HG02763 (cell line): Measurements from ENCODE around the gene GFY.

Experiments used
- ATAC-seq: cut with Tn5 transposase; IDR thresholded peaks from one replicate; pipeline ENCODE4 v1.9.1; 2021; ENCODE audit warnings: mild to moderate bottlenecking, moderate library complexity; ENCODE audit not compliant: unreplicated experiment

The GFY gene, protein sequence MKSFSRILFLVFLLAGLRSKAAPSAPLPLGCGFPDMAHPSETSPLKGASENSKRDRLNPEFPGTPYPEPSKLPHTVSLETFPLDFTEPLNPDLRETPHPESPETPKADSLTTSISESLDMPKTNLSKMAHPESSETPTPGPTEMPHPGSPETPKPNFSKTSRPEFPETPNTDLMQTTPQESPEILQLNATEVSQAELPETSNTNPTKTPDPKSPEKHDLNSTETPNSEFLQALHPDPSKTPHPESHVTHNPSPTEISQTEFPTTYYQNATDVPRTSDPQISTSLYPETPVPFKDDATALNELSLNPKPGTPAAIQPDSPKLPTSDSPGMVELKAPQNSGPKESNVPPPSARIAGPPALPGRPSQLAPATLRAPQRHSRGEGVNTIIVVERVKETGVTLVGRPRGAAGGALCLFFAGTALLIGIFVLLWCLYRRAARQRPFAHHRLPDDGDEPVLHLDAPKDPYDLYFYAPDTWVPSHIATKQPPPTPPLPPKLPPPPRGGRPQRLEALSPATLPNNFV

DNA sequence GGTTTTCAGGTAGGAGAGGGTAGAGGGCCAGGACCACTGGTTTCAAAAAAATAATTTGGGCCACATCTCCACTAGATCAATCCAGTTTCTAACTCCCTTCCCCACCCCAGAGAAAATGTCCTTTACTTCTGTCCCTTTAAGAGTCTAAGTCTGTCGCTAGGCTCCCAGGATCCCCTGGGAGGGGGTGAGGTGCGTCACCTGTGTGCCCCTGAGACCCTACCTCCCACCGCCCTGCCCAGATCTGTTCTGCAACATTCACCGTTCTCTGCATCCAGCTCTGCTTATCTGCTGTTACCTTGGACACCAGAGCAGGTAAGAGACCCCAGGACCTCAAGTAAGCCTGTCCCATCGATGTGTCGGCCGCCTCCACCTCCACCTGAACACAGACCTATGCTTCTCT lies at the start of gene GFY:
Gene GFY (plus strand): TSS at position 211 of the 400 bp plus-strand sequence. CDS start 1,043 bp downstream, outside the sequence.
- no peak for ATAC-seq

DNA sequence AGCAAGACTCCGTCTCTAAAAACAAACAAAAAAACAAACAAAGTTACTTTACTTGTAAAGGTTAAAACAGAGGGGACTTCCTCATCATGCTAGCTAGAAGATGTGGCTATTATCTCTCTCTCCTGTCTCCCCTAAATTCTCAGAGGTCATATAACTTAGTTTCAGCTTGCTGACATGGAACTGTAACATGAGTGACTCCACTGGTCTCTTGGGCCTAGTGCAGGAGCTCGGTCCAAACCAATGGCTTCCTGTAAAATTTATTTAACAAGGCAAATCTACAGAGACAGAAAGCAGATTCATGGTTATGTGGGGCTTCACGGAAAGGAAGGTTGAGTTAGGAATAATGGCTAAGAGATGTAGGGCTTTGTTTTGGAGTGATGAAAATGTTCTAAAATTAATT lies 46.7 kb upstream of the GFY start:
- ATAC-seq: no peak

DNA sequence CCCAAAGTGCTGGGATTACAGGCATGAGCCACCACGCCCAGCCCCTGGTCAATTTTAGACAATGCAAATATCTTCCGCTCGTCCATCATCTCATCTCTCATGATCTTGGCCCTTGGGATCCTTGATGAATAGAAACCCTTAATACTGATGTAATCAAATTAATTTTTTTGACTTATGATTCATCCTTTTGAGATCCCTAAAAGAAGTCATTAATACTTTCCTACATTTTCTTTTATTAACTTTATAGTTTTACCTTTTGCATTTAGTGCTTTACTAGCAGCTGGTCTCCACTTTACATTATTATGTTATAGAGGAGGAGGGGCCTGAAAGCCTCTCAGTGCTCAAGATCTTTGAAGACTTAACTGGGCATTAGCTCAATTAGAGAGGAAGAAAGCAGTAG lies 44.8 kb upstream of the GFY start:
- no peak for ATAC-seq

- no peak for ATAC-seq
Observed at GRCh38 chr19:49382639-49383038, 42.5 kb upstream of the GFY start.

GRCh38 chr19:49383599-49383998 lies 41.6 kb upstream of the GFY start:
- no peak for ATAC-seq

DNA sequence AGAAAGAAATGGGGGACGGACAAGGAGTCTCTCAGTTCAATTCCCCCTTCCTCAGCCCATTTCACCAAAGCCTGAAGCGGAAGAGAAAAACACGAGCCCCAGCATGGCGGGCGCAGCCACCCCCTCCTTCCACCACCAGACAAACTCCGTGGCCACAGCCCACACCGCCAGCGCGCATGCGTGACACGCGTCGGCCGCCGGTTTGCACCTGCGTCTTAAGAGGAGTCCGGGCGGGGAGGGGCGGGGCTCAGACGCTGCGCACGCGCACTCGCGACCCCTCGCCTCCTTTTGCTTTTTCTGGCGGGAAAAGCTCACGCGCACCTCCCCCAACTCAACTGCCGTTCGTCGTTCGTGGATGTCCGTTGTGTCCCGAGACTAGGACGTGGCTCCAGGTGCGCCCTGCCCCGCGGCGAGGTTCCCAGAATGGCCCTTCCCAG lies 37.2 kb upstream of the GFY start, which contains the start of gene KASH5:
Gene KASH5 (plus strand): TSS at position 314 of the 437 bp plus-strand sequence. CDS start 2,635 bp downstream, outside the sequence.
- no peak for ATAC-seq

- ATAC-seq: no peak
Observed at GRCh38 chr19:49389406-49389805, 35.8 kb upstream of the GFY start.

GRCh38 chr19:49390131-49390928 lies 34.9 kb upstream of the GFY start:
- no peak for ATAC-seq

- ATAC-seq: no peak
Observed at GRCh38 chr19:49390929-49391359, 34.2 kb upstream of the GFY start.

DNA sequence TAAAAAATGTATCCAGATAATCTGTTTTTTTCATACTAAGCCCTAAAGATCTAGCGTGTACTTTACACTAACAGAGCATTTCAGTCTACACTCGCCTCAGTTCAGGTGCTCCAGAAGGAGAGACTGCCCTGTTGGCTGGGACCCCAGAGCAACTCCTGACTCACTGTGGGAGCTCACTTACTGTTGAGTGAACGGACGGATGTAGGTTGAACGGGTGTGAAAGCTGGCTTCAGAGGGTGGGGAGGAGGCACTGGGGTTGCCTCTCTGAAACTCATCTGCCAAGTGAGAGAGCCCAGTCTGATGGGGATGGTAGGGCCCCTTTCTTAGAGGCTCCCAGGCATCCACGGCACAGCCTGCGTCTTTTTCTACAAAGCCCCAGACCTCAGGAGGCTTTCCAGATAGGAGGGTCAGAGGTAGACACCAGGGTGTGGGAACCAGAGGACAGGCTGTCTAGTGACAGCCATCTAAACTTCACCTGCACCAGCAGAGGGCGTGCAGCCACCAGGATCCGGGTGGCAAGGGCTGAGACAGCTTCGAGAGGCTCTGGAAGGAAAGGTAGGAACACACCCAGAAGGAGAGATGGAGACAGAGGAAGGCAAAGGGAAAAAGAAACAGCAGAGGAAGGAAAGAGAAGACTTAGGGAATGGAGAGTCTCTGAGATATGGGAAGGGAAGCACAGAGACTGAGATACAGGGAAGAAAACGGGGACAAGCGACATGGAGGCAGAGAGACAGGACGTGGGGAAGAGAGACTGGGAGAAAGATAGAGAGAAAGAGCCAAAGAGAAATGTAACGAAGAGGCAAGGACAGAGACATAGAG lies 33.4 kb upstream of the GFY start:
- no peak for ATAC-seq

DNA sequence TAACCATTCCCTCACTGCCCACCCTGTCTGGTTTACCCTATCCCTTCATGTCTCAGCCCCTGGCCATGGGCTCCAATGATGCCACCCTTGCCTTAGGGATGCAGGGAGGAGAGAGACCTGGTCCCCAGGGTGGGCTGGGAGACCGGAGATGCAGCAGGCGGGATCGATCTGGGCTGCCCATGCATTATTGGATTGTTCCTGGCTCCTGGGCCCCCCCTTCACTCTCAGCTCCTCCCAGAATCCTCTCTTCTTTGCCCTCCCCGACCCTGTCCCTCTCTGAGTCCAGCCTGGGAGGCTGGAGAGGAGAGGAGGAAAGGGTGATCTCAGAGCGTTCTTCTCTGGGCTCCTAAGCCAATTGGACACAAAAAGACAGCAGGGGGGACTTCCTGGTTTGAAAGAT lies 31.3 kb upstream of the GFY start:
- ATAC-seq: no peak

GRCh38 chr19:49395581-49396407 lies 29.4 kb upstream of the GFY start:
- ATAC-seq: no peak

- no peak for ATAC-seq
Observed at GRCh38 chr19:49396738-49397505, 28.3 kb upstream of the GFY start.

- no peak for ATAC-seq
Observed at GRCh38 chr19:49398001-49398615, 27.1 kb upstream of the GFY start.

DNA sequence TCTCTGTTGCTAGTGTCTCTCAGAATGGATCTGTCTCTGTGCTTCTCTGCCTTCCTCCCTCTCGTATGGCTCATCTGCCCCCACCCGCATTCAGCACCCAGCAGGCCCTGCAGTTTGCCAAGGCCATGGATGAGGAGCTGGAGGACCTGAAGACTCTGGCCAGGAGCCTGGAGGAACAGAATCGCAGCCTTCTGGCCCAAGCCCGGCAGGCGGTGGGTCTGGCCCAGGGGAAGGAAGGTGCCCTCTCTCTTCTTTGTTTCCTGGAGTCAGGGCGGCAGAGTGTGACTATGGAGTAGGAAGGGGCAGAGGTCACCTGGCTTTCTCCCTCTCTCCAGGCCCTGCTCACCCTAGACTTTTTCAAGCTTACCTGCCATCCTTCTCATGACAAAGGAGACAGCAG lies 26.3 kb upstream of the GFY start:
- ATAC-seq: no peak

- no peak for ATAC-seq
Observed at GRCh38 chr19:49400029-49400428, 25.2 kb upstream of the GFY start.

- no peak for ATAC-seq
Observed at GRCh38 chr19:49403404-49404187, 21.6 kb upstream of the GFY start.

- no peak for ATAC-seq
Observed at GRCh38 chr19:49407079-49407478, 18.1 kb upstream of the GFY start.
